HepG2 (cell line): ENCODE data around the gene CPPED1. TPM values are rescaled to one million over a fixed set of nuclear protein-coding genes. Genes with fewer than 3 reads are reported as not detected.

Experiments
- ATRX ChIP-seq: sonication (generic); formaldehyde crosslinking; IDR thresholded peaks from 2 replicates; pipeline ENCODE4 v1.4.0; 2020; ENCODE audit warnings: missing genetic modification reagents, borderline replicate concordance
- CENPT ChIP-seq: sonication (generic); formaldehyde crosslinking; IDR thresholded peaks from 2 replicates; pipeline ENCODE4 v1.8.0; 2022; ENCODE audit warnings: low read depth, mild to moderate bottlenecking, moderate library complexity, missing genetic modification reagents
- EZH2 ChIP-seq: conservative IDR thresholded peaks from 2 replicates; pipeline ENCODE4 v1.6.1; 2012; ENCODE audit warnings: mild to moderate bottlenecking, low read depth, low read length, moderate library complexity
- GLI4 ChIP-seq: sonication (generic); formaldehyde crosslinking; IDR thresholded peaks from 2 replicates; pipeline ENCODE4 v1.5.1; 2020; ENCODE audit warnings: missing genetic modification reagents, mild to moderate bottlenecking, moderate library complexity, borderline replicate concordance
- HOXD1 ChIP-seq: sonication (generic); formaldehyde crosslinking; IDR thresholded peaks from 2 replicates; pipeline ENCODE4 v1.5.0; 2020; ENCODE audit warnings: missing genetic modification reagents
- KDM5A ChIP-seq: fragments of 200-600 bp; sonication (generic); IDR thresholded peaks from 2 replicates; pipeline ENCODE4 v1.7.0; 2018; ENCODE audit warnings: antibody characterized with exemption, mild to moderate bottlenecking, low read length, borderline replicate concordance
- KMT2B ChIP-seq: IDR thresholded peaks from 2 replicates; pipeline ENCODE4 v1.6.1; 2016; ENCODE audit warnings: missing genetic modification reagents, missing compliant biosample characterization
- MATR3 ChIP-seq: sonication (generic); formaldehyde crosslinking; IDR thresholded peaks from 2 replicates; pipeline ENCODE4 v1.4.0; 2020; ENCODE audit warnings: missing genetic modification reagents
- MTA1 ChIP-seq: sonication (generic); formaldehyde crosslinking; IDR thresholded peaks from 2 replicates; pipeline ENCODE4 v1.4.0; 2020; ENCODE audit warnings: missing genetic modification reagents, mild to moderate bottlenecking, borderline replicate concordance
- MYPOP ChIP-seq: sonication (generic); formaldehyde crosslinking; IDR thresholded peaks from 2 replicates; pipeline ENCODE4 v1.8.1; 2023; ENCODE audit warnings: mild to moderate bottlenecking, moderate library complexity, missing genetic modification reagents
- NBN ChIP-seq: fragments of 450-650 bp; conservative IDR thresholded peaks from 2 replicates; pipeline ENCODE4 v1.6.1; 2017
- SOX6 ChIP-seq, 2 experiments: fragments of 450-650 bp in 1 of 2; sonication (generic) in 1 of 2; formaldehyde crosslinking in 1 of 2; IDR thresholded peaks; 2 replicates each; pipeline versions ENCODE4 v1.4.0 to v1.6.1; 2017 to 2020; ENCODE audit warnings: antibody characterized with exemption in 1 of 2, mild to moderate bottlenecking in 1 of 2, missing genetic modification reagents in 1 of 2
- ZBTB8A ChIP-seq: sonication (generic); formaldehyde crosslinking; IDR thresholded peaks from 2 replicates; pipeline ENCODE4 v1.4.0; 2020; ENCODE audit warnings: mild to moderate bottlenecking, low read depth, missing genetic modification reagents, borderline replicate concordance
- ZFX ChIP-seq: sonication (generic); formaldehyde crosslinking; IDR thresholded peaks from 2 replicates; pipeline ENCODE4 v1.4.0; 2020; ENCODE audit warnings: mild to moderate bottlenecking, low read depth, missing genetic modification reagents, moderate library complexity
- ZKSCAN5 ChIP-seq: sonication (generic); formaldehyde crosslinking; IDR thresholded peaks from 2 replicates; pipeline ENCODE4 v1.5.1; 2020; ENCODE audit warnings: mild to moderate bottlenecking, missing genetic modification reagents
- ZNF678 ChIP-seq: sonication (generic); formaldehyde crosslinking; IDR thresholded peaks from 2 replicates; pipeline ENCODE4 v1.4.0; 2020; ENCODE audit warnings: mild to moderate bottlenecking, missing genetic modification reagents
- ZSCAN22 ChIP-seq: sonication (generic); formaldehyde crosslinking; IDR thresholded peaks from 2 replicates; pipeline ENCODE4 v1.4.0; 2020; ENCODE audit warnings: mild to moderate bottlenecking, missing genetic modification reagents
- polyA plus RNA-seq, 8 experiments: library from polyadenylated mRNA; depleted of rRNA in 3 of 8; stranded (reverse) in 7 of 8; unstranded in 1 of 8; fragments of >200 nt; fragmentation: Illumina TruSeq in 4 of 8; extraction: Trizol in 4 of 8; gene quantifications; 2 replicates each; pipeline versions ENCODE4 v1.2.1 to v1.2.3, GENCODE V29; 2011 to 2016; ENCODE audit warnings: low read depth in 4 of 8, missing spikeins in 1 of 8, mixed read lengths in 1 of 8; ENCODE audit not compliant: insufficient read depth in 1 of 8
- total RNA-seq, 5 experiments: library from RNA; depleted of rRNA; stranded (reverse); fragments of >200 nt; fragmentation: Illumina TruSeq; extraction: Trizol; gene quantifications; 2 replicates each; pipeline ENCODE4 v1.2.3, GENCODE V29; 2016; ENCODE audit warnings: low read depth in 1 of 5
- TF ChIP-seq, protein P1 (sequence below): sonication (generic); formaldehyde crosslinking; IDR thresholded peaks from 2 replicates; pipeline ENCODE4 v1.8.1; 2023; ENCODE audit warnings: mild to moderate bottlenecking, missing genetic modification reagents, borderline replicate concordance
- TF ChIP-seq, protein P2 (sequence below): sonication (generic); formaldehyde crosslinking; IDR thresholded peaks from 2 replicates; pipeline ENCODE4 v1.5.0; 2020; ENCODE audit warnings: mild to moderate bottlenecking, low read depth, missing genetic modification reagents, borderline replicate concordance
- TF ChIP-seq, protein P3 (sequence below): IDR thresholded peaks from 2 replicates; pipeline ENCODE4 v1.6.1; 2012; ENCODE audit warnings: low read depth, low read length, improper control_type of control experiment
- TF ChIP-seq, protein P4 (sequence below): sonication (generic); formaldehyde crosslinking; IDR thresholded peaks from 2 replicates; pipeline ENCODE4 v1.4.0; 2020; ENCODE audit warnings: missing genetic modification reagents
- TF ChIP-seq, protein P5 (sequence below): sonication (generic); formaldehyde crosslinking; IDR thresholded peaks from 2 replicates; pipeline ENCODE4 v1.8.0; 2022; ENCODE audit warnings: mild to moderate bottlenecking, missing genetic modification reagents

The CPPED1 gene
- total and polyA plus RNA-seq, 2 of the 13 experiments (the other 11 are each of a cell fraction or from before 2014, with no cell fraction given) = 66.6 to 71.3 TPM

- no peak for TF ChIP-seq ZNF678 (CRISPR knock-in tag)
- TF ChIP-seq HOXD1 (CRISPR knock-in tag) = 0 out of 2 replicates have a peak, but pooled peaks have one; percentile 23
- TF ChIP-seq KMT2B = peak; percentile 48; the same call in 1 of the 2 replicates
- no peak for TF ChIP-seq ZBTB8A (CRISPR knock-in tag)
- TF ChIP-seq, protein P1, sequence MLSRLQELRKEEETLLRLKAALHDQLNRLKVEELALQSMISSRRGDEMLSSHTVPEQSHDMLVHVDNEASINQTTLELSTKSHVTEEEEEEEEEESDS (CRISPR knock-in tag) = no peak
- no peak; the same call in 1 of the 2 replicates for TF ChIP-seq GLI4 (CRISPR knock-in tag)
- TF ChIP-seq MYPOP (CRISPR knock-in tag) = peak; percentile 53; the same call in 1 of the 2 replicates
- no peak for TF ChIP-seq EZH2
- no peak for TF ChIP-seq ZSCAN22
- TF ChIP-seq KDM5A = no peak
- no peak for TF ChIP-seq SOX6 (IDR thresholded peaks at IDR 0.05)
- peak; percentile 79 for TF ChIP-seq SOX6 (CRISPR knock-in tag; IDR thresholded peaks at IDR 0.05)
- TF ChIP-seq ZKSCAN5 (CRISPR knock-in tag) = peak; percentile 82; the same call in 1 of the 2 replicates
- TF ChIP-seq, protein P2, sequence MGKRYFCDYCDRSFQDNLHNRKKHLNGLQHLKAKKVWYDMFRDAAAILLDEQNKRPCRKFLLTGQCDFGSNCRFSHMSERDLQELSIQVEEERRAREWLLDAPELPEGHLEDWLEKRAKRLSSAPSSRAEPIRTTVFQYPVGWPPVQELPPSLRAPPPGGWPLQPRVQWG (CRISPR knock-in tag) = no peak
- TF ChIP-seq ZFX (CRISPR knock-in tag) = peak; percentile 43; the same call in 1 of the 2 replicates
- TF ChIP-seq CENPT (CRISPR knock-in tag) = no peak
- TF ChIP-seq MATR3 = no peak
- TF ChIP-seq, protein P3, sequence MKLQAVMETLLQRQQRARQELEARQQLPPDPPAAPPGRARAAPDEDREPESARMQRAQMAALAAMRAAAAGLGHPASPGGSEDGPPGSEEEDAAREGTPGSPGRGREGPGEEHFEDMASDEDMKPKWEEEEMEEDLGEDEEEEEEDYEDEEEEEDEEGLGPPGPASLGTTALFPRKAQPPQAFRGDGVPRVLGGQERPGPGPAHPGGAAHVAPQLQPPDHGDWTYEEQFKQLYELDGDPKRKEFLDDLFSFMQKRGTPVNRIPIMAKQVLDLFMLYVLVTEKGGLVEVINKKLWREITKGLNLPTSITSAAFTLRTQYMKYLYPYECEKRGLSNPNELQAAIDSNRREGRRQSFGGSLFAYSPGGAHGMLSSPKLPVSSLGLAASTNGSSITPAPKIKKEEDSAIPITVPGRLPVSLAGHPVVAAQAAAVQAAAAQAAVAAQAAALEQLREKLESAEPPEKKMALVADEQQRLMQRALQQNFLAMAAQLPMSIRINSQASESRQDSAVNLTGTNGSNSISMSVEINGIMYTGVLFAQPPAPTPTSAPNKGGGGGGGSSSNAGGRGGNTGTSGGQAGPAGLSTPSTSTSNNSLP = no peak
- no peak for TF ChIP-seq MTA1 (CRISPR knock-in tag)
- TF ChIP-seq, protein P4, sequence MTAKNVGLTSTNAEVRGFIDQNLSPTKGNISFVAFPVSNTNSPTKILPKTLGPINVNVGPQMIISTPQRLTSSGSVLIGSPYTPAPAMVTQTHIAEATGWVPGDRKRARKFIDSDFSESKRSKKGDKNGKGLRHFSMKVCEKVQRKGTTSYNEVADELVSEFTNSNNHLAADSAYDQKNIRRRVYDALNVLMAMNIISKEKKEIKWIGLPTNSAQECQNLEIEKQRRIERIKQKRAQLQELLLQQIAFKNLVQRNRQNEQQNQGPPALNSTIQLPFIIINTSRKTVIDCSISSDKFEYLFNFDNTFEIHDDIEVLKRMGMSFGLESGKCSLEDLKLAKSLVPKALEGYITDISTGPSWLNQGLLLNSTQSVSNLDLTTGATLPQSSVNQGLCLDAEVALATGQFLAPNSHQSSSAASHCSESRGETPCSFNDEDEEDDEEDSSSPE (CRISPR knock-in tag) = peak; percentile 46; the same call in 1 of the 2 replicates
- TF ChIP-seq, protein P5, sequence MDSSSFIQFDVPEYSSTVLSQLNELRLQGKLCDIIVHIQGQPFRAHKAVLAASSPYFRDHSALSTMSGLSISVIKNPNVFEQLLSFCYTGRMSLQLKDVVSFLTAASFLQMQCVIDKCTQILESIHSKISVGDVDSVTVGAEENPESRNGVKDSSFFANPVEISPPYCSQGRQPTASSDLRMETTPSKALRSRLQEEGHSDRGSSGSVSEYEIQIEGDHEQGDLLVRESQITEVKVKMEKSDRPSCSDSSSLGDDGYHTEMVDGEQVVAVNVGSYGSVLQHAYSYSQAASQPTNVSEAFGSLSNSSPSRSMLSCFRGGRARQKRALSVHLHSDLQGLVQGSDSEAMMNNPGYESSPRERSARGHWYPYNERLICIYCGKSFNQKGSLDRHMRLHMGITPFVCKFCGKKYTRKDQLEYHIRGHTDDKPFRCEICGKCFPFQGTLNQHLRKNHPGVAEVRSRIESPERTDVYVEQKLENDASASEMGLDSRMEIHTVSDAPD (CRISPR knock-in tag) = no peak; the same call in 1 of the 2 replicates
- TF ChIP-seq ATRX (CRISPR knock-in tag) = no peak
- no peak for TF ChIP-seq NBN
Observed at GRCh38 chr16:12612598-12613101, 191.0 kb downstream of the CPPED1 start (continued).
